Measurements from ENCODE around the gene LRCH1. TPM values are rescaled to one million over a fixed set of nuclear protein-coding genes. Genes with fewer than 3 reads are reported as not detected.

The LRCH1 gene
- total and polyA plus RNA-seq, 4 donors: 2.6 to 6.6 (median 3.4) TPM

- no peaks in the 10 kb centered on the region for H3K36me3 ChIP-seq (ENCODE audit: control insufficient read depth in 4 of 4, insufficient read depth in 3 of 4, low read depth in 1 of 4, low read length in 3 of 4)
- H3K9ac ChIP-seq (ENCODE audit: low read depth in 1 of 2, low read length in 2 of 2): no peak overlapping the region
- TF ChIP-seq RAD21 (IDR thresholded peaks at IDR 0.05): no peak
- TF ChIP-seq HNF4G (IDR thresholded peaks at IDR 0.05): no peak
- TF ChIP-seq JUND (IDR thresholded peaks at IDR 0.05): no peak
- TF ChIP-seq CTCF (IDR thresholded peaks at IDR 0.05; ENCODE audit: low read depth, low read length, missing input control): no peak
- TF ChIP-seq RXRA (IDR thresholded peaks at IDR 0.05): no peak
- TF ChIP-seq SP1 (IDR thresholded peaks at IDR 0.05): no peak
- TF ChIP-seq TAF1 (conservative IDR thresholded peaks at IDR 0.05): no peak
- no peak for TF ChIP-seq NR2F2 (IDR thresholded peaks at IDR 0.05)
- TF ChIP-seq, protein P1, sequence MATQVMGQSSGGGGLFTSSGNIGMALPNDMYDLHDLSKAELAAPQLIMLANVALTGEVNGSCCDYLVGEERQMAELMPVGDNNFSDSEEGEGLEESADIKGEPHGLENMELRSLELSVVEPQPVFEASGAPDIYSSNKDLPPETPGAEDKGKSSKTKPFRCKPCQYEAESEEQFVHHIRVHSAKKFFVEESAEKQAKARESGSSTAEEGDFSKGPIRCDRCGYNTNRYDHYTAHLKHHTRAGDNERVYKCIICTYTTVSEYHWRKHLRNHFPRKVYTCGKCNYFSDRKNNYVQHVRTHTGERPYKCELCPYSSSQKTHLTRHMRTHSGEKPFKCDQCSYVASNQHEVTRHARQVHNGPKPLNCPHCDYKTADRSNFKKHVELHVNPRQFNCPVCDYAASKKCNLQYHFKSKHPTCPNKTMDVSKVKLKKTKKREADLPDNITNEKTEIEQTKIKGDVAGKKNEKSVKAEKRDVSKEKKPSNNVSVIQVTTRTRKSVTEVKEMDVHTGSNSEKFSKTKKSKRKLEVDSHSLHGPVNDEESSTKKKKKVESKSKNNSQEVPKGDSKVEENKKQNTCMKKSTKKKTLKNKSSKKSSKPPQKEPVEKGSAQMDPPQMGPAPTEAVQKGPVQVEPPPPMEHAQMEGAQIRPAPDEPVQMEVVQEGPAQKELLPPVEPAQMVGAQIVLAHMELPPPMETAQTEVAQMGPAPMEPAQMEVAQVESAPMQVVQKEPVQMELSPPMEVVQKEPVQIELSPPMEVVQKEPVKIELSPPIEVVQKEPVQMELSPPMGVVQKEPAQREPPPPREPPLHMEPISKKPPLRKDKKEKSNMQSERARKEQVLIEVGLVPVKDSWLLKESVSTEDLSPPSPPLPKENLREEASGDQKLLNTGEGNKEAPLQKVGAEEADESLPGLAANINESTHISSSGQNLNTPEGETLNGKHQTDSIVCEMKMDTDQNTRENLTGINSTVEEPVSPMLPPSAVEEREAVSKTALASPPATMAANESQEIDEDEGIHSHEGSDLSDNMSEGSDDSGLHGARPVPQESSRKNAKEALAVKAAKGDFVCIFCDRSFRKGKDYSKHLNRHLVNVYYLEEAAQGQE (IDR thresholded peaks at IDR 0.05): no peak
- TF ChIP-seq ATF3 (IDR thresholded peaks at IDR 0.05): no peak
- no peak for TF ChIP-seq HNF4A (conservative IDR thresholded peaks at IDR 0.05)
- WGBS: 87% methylated on average over 4 of the region's 4 CpGs
- no peak overlapping the region for H3K4me3 ChIP-seq (ENCODE audit: low read depth in 1 of 3, low read length in 3 of 3)
- DNase-seq (ENCODE audit: low spot score): no peak
- no peaks in the 10 kb centered on the region for H3K9me3 ChIP-seq (ENCODE audit: control insufficient read depth in 4 of 4, low read length in 3 of 4)
- H3K4me1 ChIP-seq (ENCODE audit: control insufficient read depth in 4 of 4, insufficient read depth in 4 of 4, low read length in 3 of 4): peaks cover 7 to 32% (median 14%) of the 10 kb centered on the region in 4 donors
- no peak overlapping the region for H3K27ac ChIP-seq (ENCODE audit: low read depth in 1 of 2, low read length in 2 of 2)
- no peaks in the 10 kb centered on the region for H3K27me3 ChIP-seq (ENCODE audit: control insufficient read depth in 4 of 4, insufficient read depth in 4 of 4, low read length in 3 of 4)
Measured at GRCh38 chr13:46640843-46641242, 87.9 kb downstream of the LRCH1 start.

GRCh38 chr13:46641274-46642081, 88.5 kb downstream of the LRCH1 start:
- H3K4me3 ChIP-seq (ENCODE audit: low read depth in 1 of 3, low read length in 3 of 3): no peak overlapping the region
- no peak for DNase-seq (ENCODE audit: low spot score)

More at GRCh38 chr13:46641274-46642081, 88.5 kb downstream of the LRCH1 start:
- TF ChIP-seq SP1 (IDR thresholded peaks at IDR 0.05) (no peak), TAF1 (conservative IDR thresholded peaks at IDR 0.05) (no peak), RAD21 (IDR thresholded peaks at IDR 0.05) (no peak), GABPA (IDR thresholded peaks at IDR 0.05 in 1 of 2, conservative IDR thresholded peaks at IDR 0.05 in 1 of 2) (no peak)
- TF ChIP-seq, protein P2, sequence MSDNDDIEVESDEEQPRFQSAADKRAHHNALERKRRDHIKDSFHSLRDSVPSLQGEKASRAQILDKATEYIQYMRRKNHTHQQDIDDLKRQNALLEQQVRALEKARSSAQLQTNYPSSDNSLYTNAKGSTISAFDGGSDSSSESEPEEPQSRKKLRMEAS (IDR thresholded peaks at IDR 0.05): no peak
- TF ChIP-seq, protein P3, sequence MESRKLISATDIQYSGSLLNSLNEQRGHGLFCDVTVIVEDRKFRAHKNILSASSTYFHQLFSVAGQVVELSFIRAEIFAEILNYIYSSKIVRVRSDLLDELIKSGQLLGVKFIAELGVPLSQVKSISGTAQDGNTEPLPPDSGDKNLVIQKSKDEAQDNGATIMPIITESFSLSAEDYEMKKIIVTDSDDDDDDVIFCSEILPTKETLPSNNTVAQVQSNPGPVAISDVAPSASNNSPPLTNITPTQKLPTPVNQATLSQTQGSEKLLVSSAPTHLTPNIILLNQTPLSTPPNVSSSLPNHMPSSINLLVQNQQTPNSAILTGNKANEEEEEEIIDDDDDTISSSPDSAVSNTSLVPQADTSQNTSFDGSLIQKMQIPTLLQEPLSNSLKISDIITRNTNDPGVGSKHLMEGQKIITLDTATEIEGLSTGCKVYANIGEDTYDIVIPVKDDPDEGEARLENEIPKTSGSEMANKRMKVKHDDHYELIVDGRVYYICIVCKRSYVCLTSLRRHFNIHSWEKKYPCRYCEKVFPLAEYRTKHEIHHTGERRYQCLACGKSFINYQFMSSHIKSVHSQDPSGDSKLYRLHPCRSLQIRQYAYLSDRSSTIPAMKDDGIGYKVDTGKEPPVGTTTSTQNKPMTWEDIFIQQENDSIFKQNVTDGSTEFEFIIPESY (IDR thresholded peaks at IDR 0.05): no peak
- WGBS: 72% methylated on average over 13 of the region's 13 CpGs
- no peaks in the 10 kb centered on the region for H3K36me3 ChIP-seq (ENCODE audit: control insufficient read depth in 4 of 4, insufficient read depth in 3 of 4, low read depth in 1 of 4, low read length in 3 of 4)
- H3K27ac ChIP-seq (ENCODE audit: low read depth in 1 of 2, low read length in 2 of 2): no peak overlapping the region
- peaks cover 7 to 32% (median 14%) of the 10 kb centered on the region in 4 donors for H3K4me1 ChIP-seq (ENCODE audit: control insufficient read depth in 4 of 4, insufficient read depth in 4 of 4, low read length in 3 of 4)
- no peak overlapping the region for H3K9ac ChIP-seq (ENCODE audit: low read depth in 1 of 2, low read length in 2 of 2)
- H3K27me3 ChIP-seq (ENCODE audit: control insufficient read depth in 4 of 4, insufficient read depth in 4 of 4, low read length in 3 of 4): no peaks in the 10 kb centered on the region
- no peaks in the 10 kb centered on the region for H3K9me3 ChIP-seq (ENCODE audit: control insufficient read depth in 4 of 4, low read length in 3 of 4)
